C4-2B (cell line): ENCODE results near the gene PTPRU.
"Not testable (repeated sequence)": the region's sequence is repeated elsewhere in the genome, so short reads cannot be mapped to it uniquely, and the experiment has no call there.

Source experiments
- H3K27ac ChIP-seq: fragments of 450-650 bp; 2 replicates; pipeline ENCODE4 v1.5.1; 2017
- ZFX ChIP-seq: fragments of 450-650 bp; IDR thresholded peaks from 2 replicates; pipeline ENCODE4 v1.6.1; 2017
- TF ChIP-seq, protein P1 (sequence below): fragments of 450-650 bp; conservative IDR thresholded peaks from 2 replicates; pipeline ENCODE4 v1.5.1; 2017; ENCODE audit warnings: mild to moderate bottlenecking

The PTPRU gene

DNA sequence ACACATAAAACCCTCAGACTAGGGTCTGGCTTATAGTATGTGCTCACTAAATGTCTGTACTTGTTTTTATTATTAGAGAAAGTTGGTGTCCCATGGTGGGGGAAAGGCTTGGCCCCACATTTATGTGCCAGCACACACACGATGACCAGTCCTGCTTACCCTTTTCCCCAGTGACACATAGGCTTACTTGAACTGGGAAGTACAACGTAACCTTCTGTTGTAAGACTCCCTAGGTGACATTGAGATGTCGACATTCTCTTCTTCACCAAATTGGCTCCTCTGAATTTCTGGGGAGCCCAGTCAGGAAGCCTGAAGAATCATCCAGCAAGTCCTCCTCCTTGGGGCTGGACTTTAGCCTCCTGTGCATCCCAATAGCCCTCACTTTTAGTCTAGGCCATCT is 3.9 kb upstream of the PTPRU start:
- TF ChIP-seq, protein P1, sequence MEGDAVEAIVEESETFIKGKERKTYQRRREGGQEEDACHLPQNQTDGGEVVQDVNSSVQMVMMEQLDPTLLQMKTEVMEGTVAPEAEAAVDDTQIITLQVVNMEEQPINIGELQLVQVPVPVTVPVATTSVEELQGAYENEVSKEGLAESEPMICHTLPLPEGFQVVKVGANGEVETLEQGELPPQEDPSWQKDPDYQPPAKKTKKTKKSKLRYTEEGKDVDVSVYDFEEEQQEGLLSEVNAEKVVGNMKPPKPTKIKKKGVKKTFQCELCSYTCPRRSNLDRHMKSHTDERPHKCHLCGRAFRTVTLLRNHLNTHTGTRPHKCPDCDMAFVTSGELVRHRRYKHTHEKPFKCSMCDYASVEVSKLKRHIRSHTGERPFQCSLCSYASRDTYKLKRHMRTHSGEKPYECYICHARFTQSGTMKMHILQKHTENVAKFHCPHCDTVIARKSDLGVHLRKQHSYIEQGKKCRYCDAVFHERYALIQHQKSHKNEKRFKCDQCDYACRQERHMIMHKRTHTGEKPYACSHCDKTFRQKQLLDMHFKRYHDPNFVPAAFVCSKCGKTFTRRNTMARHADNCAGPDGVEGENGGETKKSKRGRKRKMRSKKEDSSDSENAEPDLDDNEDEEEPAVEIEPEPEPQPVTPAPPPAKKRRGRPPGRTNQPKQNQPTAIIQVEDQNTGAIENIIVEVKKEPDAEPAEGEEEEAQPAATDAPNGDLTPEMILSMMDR = no peak
- TF ChIP-seq ZFX = no peak
- no peak overlapping the region for H3K27ac ChIP-seq

DNA sequence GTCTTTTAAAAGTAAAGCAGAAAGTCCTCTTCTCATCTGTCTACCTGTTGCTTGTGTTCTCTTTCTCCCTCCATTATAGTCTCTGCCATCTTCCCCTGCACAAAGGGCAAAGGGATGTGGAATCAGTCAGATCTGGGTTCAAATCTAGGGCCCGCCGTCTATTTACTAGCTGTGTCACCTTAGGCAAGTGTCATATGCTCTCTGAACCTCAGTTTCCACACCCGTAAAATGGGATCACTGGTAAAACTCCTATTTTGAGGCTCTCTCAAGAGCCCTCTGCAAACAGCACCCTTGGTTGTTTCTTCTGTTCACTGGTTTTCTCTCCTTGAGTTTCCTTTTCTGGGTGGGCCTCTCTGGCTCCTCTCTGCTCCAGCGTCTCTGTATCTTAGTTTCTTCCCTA is 2.6 kb upstream of the PTPRU start:
- TF ChIP-seq ZFX = no peak
- no peak overlapping the region for H3K27ac ChIP-seq

DNA sequence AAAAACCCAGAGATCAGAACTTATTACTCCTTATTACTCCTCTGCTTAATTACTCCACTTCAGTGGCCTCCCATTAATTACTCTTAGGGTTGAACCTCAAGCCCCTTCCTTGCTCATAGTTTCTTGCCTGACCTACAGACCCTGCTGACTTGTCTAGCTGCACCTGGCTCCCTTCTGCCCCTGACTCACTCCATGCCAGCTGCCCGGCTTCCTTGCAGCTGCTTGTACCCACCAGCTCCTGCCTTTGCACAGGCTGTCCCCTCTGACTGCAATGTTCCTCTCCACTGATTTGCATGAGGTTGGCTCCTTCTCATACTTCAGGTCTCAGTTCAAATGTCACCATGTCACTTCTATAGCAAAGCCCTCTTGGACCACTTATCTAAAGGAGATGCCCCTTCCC is 1.9 kb upstream of the PTPRU start:
- TF ChIP-seq, protein P1 = no peak
- TF ChIP-seq ZFX = no peak
- H3K27ac ChIP-seq = no peak overlapping the region

DNA sequence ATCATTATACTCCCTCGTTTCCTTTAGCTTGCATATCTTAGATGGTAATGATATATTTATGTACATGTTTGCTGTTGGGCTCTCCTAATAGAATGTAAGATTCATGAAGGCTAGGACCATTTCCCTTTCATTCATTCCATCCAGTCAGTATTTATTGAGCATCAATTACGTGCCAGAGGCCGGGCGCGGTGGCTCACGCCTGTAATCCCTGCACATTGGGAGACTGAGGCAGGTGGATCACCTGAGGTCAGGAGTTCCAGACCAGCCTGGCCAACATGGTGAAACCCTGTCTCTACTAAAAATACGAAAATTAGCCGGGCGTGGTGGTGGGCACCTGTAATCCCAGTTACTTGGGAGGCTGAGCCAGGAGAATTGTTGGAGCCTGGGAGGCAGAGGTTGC is 1.4 kb upstream of the PTPRU start:
- H3K27ac ChIP-seq = not testable (repeated sequence)

DNA sequence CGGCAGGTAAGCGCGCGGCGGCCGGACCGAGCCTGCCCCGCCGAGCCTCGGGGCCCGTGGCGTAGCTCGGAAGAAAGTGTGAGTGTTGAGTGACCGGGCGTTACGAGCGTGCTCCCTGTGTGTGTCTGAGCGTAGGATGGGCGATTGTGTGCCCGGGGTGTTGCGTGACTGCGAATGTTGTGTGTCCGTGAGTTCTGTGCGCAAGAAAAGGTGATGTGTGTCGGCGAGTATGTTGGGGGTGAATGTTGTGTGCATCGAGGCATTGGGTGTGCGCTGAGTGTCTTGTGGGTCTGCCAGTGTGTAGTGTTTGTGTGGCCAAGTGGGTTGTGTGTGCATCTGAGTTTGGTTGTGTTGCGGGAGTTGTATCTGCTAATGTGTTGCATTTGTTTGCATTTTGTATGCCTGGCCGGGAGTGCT is 398 bp downstream of the PTPRU start:
- H3K27ac ChIP-seq = peak overlapping the region; percentile 62
- TF ChIP-seq, protein P1 = no peak
- TF ChIP-seq ZFX = no peak

DNA sequence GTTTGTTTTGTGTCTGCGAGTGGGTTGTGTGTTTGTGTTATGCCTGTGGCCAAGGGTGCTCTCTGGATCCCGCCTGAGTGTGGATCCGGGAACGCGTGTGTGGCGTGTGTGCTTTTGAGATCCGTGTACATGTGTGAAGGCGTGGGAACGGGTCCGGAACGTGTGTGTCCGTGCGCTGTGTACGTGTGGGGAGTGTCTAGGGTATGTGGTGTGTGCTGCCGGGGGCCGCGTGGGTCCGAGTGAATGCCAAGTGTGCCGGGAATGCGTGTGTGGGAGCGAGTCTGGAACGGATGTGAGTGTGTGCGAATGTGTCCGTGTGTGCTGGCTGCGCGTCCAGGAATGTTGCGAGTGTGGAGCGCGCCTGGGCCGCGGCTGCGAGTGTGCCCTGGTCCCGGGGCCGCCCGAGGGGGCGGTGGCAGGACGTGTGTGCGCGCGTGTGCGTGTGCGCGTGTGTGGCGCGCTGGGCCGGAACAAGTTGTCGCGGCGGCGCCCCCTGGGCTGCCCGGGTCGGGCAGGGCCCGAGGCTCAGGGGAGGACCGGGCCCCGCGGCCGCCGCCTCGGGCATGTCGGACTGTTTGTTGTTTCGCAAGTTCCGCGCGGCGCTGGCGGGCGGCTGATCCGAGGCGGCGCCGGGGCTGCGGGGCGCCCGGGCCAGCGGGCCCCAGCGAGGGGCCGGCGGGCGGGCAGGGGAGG is 953 bp downstream of the PTPRU start:
- TF ChIP-seq, protein P1 = no peak; the same call in 1 of the 2 replicates
- peak; percentile 58 for TF ChIP-seq ZFX
- peak overlapping the region; percentile 62 for H3K27ac ChIP-seq

DNA sequence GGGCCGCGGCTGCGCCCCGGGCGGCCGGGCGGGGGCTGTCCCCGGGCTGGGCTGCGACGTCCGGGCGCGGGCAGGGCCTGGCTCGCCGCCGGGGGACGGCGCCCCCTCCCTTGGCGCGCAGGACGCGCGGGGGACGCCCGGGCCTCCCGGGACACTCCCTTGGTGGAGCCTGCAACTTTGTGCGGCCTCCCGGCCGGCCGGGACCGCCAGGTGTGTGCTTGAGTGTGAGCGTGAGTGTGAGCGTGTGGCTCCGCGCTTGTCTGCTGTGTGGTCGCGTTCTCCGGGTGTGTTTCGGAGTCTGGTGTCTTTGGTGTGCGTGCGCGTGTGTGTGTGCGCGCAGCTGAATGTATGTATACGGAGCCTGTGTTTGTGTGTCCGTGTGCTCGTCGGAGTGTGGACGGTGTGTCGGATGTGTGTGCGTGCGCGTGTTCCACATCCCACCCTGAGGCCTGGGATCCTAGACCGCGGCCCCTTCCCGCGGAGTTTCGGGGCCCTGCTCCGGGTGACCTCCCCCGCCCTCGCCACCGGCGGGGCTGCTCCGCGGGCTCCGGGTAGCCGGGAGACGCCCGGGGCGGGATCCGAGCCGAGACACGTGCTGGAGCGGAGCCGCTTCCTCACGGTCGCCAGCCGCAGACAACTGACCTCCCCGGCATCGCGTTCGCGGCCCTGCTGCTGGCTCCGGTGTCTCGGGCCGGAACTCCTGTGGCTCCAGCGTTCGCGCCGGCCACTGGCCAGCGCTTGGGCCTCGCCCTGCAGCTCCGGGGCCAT is 1.7 kb downstream of the PTPRU start:
- peak overlapping the region; percentile 62; the same call in 1 of the 2 replicates for H3K27ac ChIP-seq
- TF ChIP-seq ZFX = no peak
- TF ChIP-seq, protein P1 = no peak

DNA sequence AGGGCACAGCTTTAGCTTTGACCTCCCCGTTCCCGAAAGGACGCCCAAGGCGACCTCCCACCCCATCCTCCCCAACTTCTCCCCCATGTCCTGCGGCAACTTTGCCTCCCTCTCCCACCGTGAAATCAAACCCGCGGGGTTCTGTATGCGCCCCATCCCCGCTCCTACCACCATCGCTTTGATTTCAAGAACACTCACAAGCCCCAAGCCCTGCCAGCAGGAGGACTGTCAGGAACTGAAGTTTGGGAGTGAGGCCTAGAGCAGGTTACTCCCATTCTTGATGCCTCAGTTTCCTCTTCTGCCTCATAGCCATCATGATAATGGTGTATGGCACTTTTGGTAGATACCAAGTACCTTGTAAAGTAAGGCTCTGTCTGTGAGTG is 2.3 kb downstream of the PTPRU start:
- H3K27ac ChIP-seq = peak overlapping the region; percentile 7; the same call in 1 of the 2 replicates
- no peak for TF ChIP-seq ZFX
- TF ChIP-seq, protein P1 = no peak
